ENCODE data around the gene ZBTB20.
A peak's percentile ranks its signal among the peaks of the same experiment; 100 is the strongest.

ZBTB20 gene

DNA sequence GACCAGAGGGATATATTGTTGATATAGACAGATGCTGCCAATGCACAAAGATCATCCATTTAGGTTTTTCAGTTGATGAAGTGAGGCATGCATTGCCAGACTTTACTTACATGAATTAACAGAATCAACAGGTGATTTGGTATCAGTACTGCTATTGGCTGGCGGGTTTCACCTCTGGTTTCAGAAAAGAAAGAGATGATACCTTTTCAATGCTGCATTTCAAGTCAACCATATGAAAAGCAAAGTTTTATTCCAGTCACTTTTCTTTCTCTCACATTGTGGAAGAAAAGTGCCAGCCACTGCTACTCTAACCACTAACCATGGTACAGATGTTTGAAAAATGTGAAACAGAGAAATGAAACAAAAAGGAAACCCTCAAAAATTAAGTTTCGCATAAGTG is 564.2 kb downstream of the ZBTB20 start:
- Histone ChIP-seq H3F3A (ENCODE audit: control insufficient read depth, insufficient read depth) (no peaks in the 10 kb centered on the region; the same call in 1 of the 2 replicates), H3K27ac (ENCODE audit: low read depth, low read length) (no peak overlapping the region), H3K9me3 (ENCODE audit: control insufficient read depth, insufficient read depth, low read length) (no peaks in the 10 kb centered on the region), H3K9me2 (replicated peaks; ENCODE audit: control insufficient read depth, low read length) (no peaks in the 10 kb centered on the region), H3K27me3 (ENCODE audit: control insufficient read depth, low read length) (no peaks in the 10 kb centered on the region), H3K4me2 (ENCODE audit: low read length) (peak overlapping the region; percentile 41; the same call in 1 of the 2 replicates), H3K4me1 (ENCODE audit: control insufficient read depth, low read length) (peaks cover 27% of the 10 kb centered on the region), H3K79me2 (ENCODE audit: control insufficient read depth, low read length) (no peaks in the 10 kb centered on the region), H3K36me3 (ENCODE audit: control insufficient read depth, low read length) (no peaks in the 10 kb centered on the region), H4K20me1 (ENCODE audit: control insufficient read depth, insufficient read depth, low read depth, low read length) (no peaks in the 10 kb centered on the region), H3K4me3 (ENCODE audit: low read length) (peak overlapping the region; percentile 8)
- TF ChIP-seq EZH2phosphoT487 (IDR thresholded peaks at IDR 0.05; ENCODE audit: borderline replicate concordance, low read length) = no peak
- no peak for TF ChIP-seq CTCF (IDR thresholded peaks at IDR 0.05; ENCODE audit: low read depth, low read length, poor library complexity, severe bottlenecking)

- H3K4me1 ChIP-seq (ENCODE audit: control insufficient read depth, low read length) = no peaks in the 10 kb centered on the region
- no peaks in the 10 kb centered on the region for H3K27me3 ChIP-seq (ENCODE audit: control insufficient read depth, low read length)
- H3K4me3 ChIP-seq (ENCODE audit: low read length) = no peak overlapping the region
- H3K79me2 ChIP-seq (ENCODE audit: control insufficient read depth, low read length) = no peaks in the 10 kb centered on the region
- H3K4me2 ChIP-seq (ENCODE audit: low read length) = no peak overlapping the region
- H3K36me3 ChIP-seq (ENCODE audit: control insufficient read depth, low read length) = no peaks in the 10 kb centered on the region
- TF ChIP-seq CTCF (IDR thresholded peaks at IDR 0.05; ENCODE audit: low read depth, low read length, poor library complexity, severe bottlenecking) (no peak), EZH2phosphoT487 (IDR thresholded peaks at IDR 0.05; ENCODE audit: borderline replicate concordance, low read length) (no peak)
- H3K9me2 ChIP-seq (replicated peaks; ENCODE audit: control insufficient read depth, low read length) = no peaks in the 10 kb centered on the region
- no peaks in the 10 kb centered on the region for H4K20me1 ChIP-seq (ENCODE audit: control insufficient read depth, insufficient read depth, low read depth, low read length)
- H3F3A ChIP-seq (ENCODE audit: control insufficient read depth, insufficient read depth) = no peaks in the 10 kb centered on the region
- H3K9me3 ChIP-seq (ENCODE audit: control insufficient read depth, insufficient read depth, low read length) = no peaks in the 10 kb centered on the region
- no peak overlapping the region for H3K27ac ChIP-seq (ENCODE audit: low read depth, low read length)
Measured at GRCh38 chr3:114572364-114573062, 574.6 kb downstream of the ZBTB20 start.

DNA sequence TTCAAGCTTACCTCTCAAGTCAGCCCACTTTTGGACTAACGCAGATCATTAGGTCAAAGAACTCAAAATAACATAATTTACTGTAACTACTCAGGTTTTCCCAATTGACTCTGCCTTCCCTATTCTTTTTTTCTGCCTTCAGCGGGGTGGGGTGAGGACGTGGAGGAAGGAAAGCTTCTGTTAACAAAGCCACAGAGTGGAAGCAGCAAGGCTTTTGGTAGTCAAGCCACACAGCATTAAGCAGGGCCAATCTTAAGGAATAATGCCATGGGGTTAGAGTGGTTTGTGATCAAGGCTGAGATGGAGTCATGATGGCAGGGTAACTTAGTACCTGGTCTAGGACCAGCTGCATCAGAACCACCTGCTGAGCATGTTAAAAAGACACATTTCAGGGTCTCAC is 575.7 kb downstream of the ZBTB20 start:
- Histone ChIP-seq H3K9me3 (ENCODE audit: control insufficient read depth, insufficient read depth, low read length) (no peaks in the 10 kb centered on the region), H3K4me2 (ENCODE audit: low read length) (no peak overlapping the region), H3K4me3 (ENCODE audit: low read length) (no peak overlapping the region), H3F3A (ENCODE audit: control insufficient read depth, insufficient read depth) (no peaks in the 10 kb centered on the region), H3K27me3 (ENCODE audit: control insufficient read depth, low read length) (no peaks in the 10 kb centered on the region), H3K9me2 (replicated peaks; ENCODE audit: control insufficient read depth, low read length) (no peaks in the 10 kb centered on the region), H3K79me2 (ENCODE audit: control insufficient read depth, low read length) (no peaks in the 10 kb centered on the region), H3K27ac (ENCODE audit: low read depth, low read length) (no peak overlapping the region), H4K20me1 (ENCODE audit: control insufficient read depth, insufficient read depth, low read depth, low read length) (no peaks in the 10 kb centered on the region), H3K36me3 (ENCODE audit: control insufficient read depth, low read length) (no peaks in the 10 kb centered on the region), H3K4me1 (ENCODE audit: control insufficient read depth, low read length) (peaks cover 7% of the 10 kb centered on the region)
- no peak for TF ChIP-seq EZH2phosphoT487 (IDR thresholded peaks at IDR 0.05; ENCODE audit: borderline replicate concordance, low read length)
- TF ChIP-seq CTCF (IDR thresholded peaks at IDR 0.05; ENCODE audit: low read depth, low read length, poor library complexity, severe bottlenecking) = no peak
